SK-N-MC (cell line): ENCODE data around the gene BCR.

ENCODE experiments used
- DNase-seq: peaks from one replicate; pipeline ENCODE4 v3.0.0-alpha.2; 2011; ENCODE audit warnings: low read depth, low spot score
- H3K27ac ChIP-seq: fragments of 200-600 bp; sonication (generic); 2 replicates; pipeline ENCODE4 v1.5.1; 2016; ENCODE audit warnings: mixed run types
- H3K36me3 ChIP-seq: fragments of 200-600 bp; sonication (generic); 2 replicates; pipeline ENCODE4 v1.6.1; 2017; ENCODE audit warnings: antibody characterized with exemption, low read length, mixed read lengths; ENCODE audit not compliant: insufficient read depth
- H3K4me3 ChIP-seq: fragments of 200-600 bp; sonication (generic); 2 replicates; pipeline ENCODE4 v1.5.1; 2016
- H3K9ac ChIP-seq: fragments of 200-600 bp; sonication (generic); 2 replicates; pipeline ENCODE4 v1.8.0; 2017; ENCODE audit warnings: mixed run types, mixed read lengths; ENCODE audit not compliant: insufficient read length
- H3K9me3 ChIP-seq: fragments of 200-600 bp; sonication (generic); 2 replicates; pipeline ENCODE4 v1.6.1; 2017; ENCODE audit warnings: low read depth, mild to moderate bottlenecking, antibody characterized with exemption, low read length, moderate library complexity, mixed read lengths
- EZH2 ChIP-seq: fragments of 200-600 bp; sonication (generic); IDR thresholded peaks from one replicate; pipeline ENCODE4 v1.6.1; 2017; ENCODE audit warnings: antibody characterized with exemption
- FOXP2 ChIP-seq: optimal IDR thresholded peaks from 2 replicates; pipeline ENCODE3; 2011; ENCODE audit warnings: mild to moderate bottlenecking, moderate library complexity; ENCODE audit not compliant: insufficient read depth; ENCODE audit errors: extremely low read length, control extremely low read depth
- POLR2AphosphoS5 ChIP-seq: IDR thresholded peaks from 2 replicates; pipeline ENCODE4 v1.6.1; 2012; ENCODE audit warnings: mild to moderate bottlenecking, low read depth, low read length, borderline replicate concordance

Gene BCR

GRCh38 chr22:23268877-23269276 lies 88.6 kb downstream of the BCR start:
- Histone ChIP-seq H3K4me3 (no peak overlapping the region), H3K9ac (no peak overlapping the region), H3K9me3 (no peaks in the 10 kb centered on the region), H3K27ac (no peak overlapping the region), H3K36me3 (peaks cover 16% of the 10 kb centered on the region; the same call in 1 of the 2 replicates)
- no peak for DNase-seq
- TF ChIP-seq POLR2AphosphoS5 (no peak), EZH2 (no peak), FOXP2 (no peak)

GRCh38 chr22:23269441-23270211 lies 89.3 kb downstream of the BCR start:
- Histone ChIP-seq H3K27ac (no peak overlapping the region), H3K9ac (no peak overlapping the region), H3K9me3 (no peaks in the 10 kb centered on the region), H3K4me3 (no peak overlapping the region), H3K36me3 (peaks cover 9% of the 10 kb centered on the region; the same call in 1 of the 2 replicates)
- no peak for DNase-seq
- TF ChIP-seq EZH2: no peak
- TF ChIP-seq FOXP2: no peak

GRCh38 chr22:23270212-23270733 lies 90.0 kb downstream of the BCR start:
- no peak for DNase-seq
- no peak overlapping the region for H3K9ac ChIP-seq
- TF ChIP-seq EZH2 (no peak), POLR2AphosphoS5 (no peak), FOXP2 (no peak)
- no peaks in the 10 kb centered on the region for H3K9me3 ChIP-seq
- H3K27ac ChIP-seq: no peak overlapping the region
- no peak overlapping the region for H3K4me3 ChIP-seq
- H3K36me3 ChIP-seq: peaks cover 9% of the 10 kb centered on the region; the same call in 1 of the 2 replicates

- Histone ChIP-seq H3K27ac (no peak overlapping the region), H3K36me3 (peaks cover 9% of the 10 kb centered on the region; the same call in 1 of the 2 replicates), H3K9me3 (no peaks in the 10 kb centered on the region), H3K9ac (no peak overlapping the region), H3K4me3 (no peak overlapping the region)
- DNase-seq: no peak
- no peak for TF ChIP-seq FOXP2
- TF ChIP-seq POLR2AphosphoS5: no peak
- TF ChIP-seq EZH2: no peak
Measured at GRCh38 chr22:23270798-23271596, 90.7 kb downstream of the BCR start.

GRCh38 chr22:23271597-23271908 lies 91.2 kb downstream of the BCR start:
- no peak for DNase-seq
- Histone ChIP-seq H3K9me3 (no peaks in the 10 kb centered on the region), H3K36me3 (peaks cover 9% of the 10 kb centered on the region; the same call in 1 of the 2 replicates), H3K9ac (no peak overlapping the region), H3K4me3 (no peak overlapping the region), H3K27ac (no peak overlapping the region)
- TF ChIP-seq EZH2 (no peak), FOXP2 (no peak), POLR2AphosphoS5 (no peak)

GRCh38 chr22:23272371-23272770 lies 92.1 kb downstream of the BCR start:
- peaks cover 9% of the 10 kb centered on the region; the same call in 1 of the 2 replicates for H3K36me3 ChIP-seq
- no peaks in the 10 kb centered on the region for H3K9me3 ChIP-seq
- no peak for DNase-seq
- no peak overlapping the region for H3K4me3 ChIP-seq
- no peak overlapping the region for H3K9ac ChIP-seq
- no peak overlapping the region for H3K27ac ChIP-seq
- TF ChIP-seq FOXP2 (no peak), POLR2AphosphoS5 (no peak), EZH2 (no peak)

GRCh38 chr22:23272834-23273233 lies 92.5 kb downstream of the BCR start:
- Histone ChIP-seq H3K9me3 (no peaks in the 10 kb centered on the region), H3K4me3 (no peak overlapping the region), H3K36me3 (peaks cover 9% of the 10 kb centered on the region; the same call in 1 of the 2 replicates), H3K27ac (no peak overlapping the region), H3K9ac (no peak overlapping the region)
- TF ChIP-seq POLR2AphosphoS5: no peak
- TF ChIP-seq FOXP2: no peak
- no peak for TF ChIP-seq EZH2
- no peak for DNase-seq

- H3K36me3 ChIP-seq: peaks cover 9% of the 10 kb centered on the region; the same call in 1 of the 2 replicates
- no peak overlapping the region for H3K4me3 ChIP-seq
- no peaks in the 10 kb centered on the region for H3K9me3 ChIP-seq
- no peak for TF ChIP-seq POLR2AphosphoS5
- no peak for TF ChIP-seq EZH2
- TF ChIP-seq FOXP2: no peak
- no peak overlapping the region for H3K27ac ChIP-seq
- H3K9ac ChIP-seq: no peak overlapping the region
- no peak for DNase-seq
Measured at GRCh38 chr22:23273445-23274145, 93.3 kb downstream of the BCR start.
